Embryonic facial prominence (tissue), 1 donor: ENCODE measurements around the gene NSFL1C.

ENCODE experiments used
- DNase-seq: peaks from one replicate; pipeline ENCODE4 v3.0.0-alpha.2; 2016; ENCODE audit errors: extremely low spot score

NSFL1C gene

GRCh38 chr20:1484438-1485116 is 17.9 kb upstream of the NSFL1C start:
- DNase-seq = no peak

- no peak for DNase-seq
These were observed 13.4 kb upstream of the NSFL1C start for GRCh38 chr20:1479831-1480595.

- no peak for DNase-seq
These were observed 11.9 kb upstream of the NSFL1C start for GRCh38 chr20:1478566-1478965.

- no peak for DNase-seq
These were observed 11.3 kb upstream of the NSFL1C start for GRCh38 chr20:1477896-1478490.

GRCh38 chr20:1474817-1475603 is 8.4 kb upstream of the NSFL1C start:
- no peak for DNase-seq

GRCh38 chr20:1474325-1474724 is 7.7 kb upstream of the NSFL1C start:
- no peak for DNase-seq

- DNase-seq = no peak
These were observed 6.9 kb upstream of the NSFL1C start for GRCh38 chr20:1473246-1474220.

- no peak for DNase-seq
These were observed 6.1 kb upstream of the NSFL1C start for GRCh38 chr20:1472556-1473245.

GRCh38 chr20:1471242-1471641 is 4.6 kb upstream of the NSFL1C start:
- DNase-seq = no peak

GRCh38 chr20:1469925-1470571 is 3.4 kb upstream of the NSFL1C start:
- DNase-seq = no peak

- DNase-seq = no peak
These were observed 2.8 kb upstream of the NSFL1C start for GRCh38 chr20:1469306-1469905.

GRCh38 chr20:1468117-1468624 is 1.5 kb upstream of the NSFL1C start:
- DNase-seq = no peak

- DNase-seq = no peak
These were observed 887 bp upstream of the NSFL1C start for GRCh38 chr20:1467355-1468116.

- DNase-seq = no peak
These were observed 369 bp upstream of the NSFL1C start for GRCh38 chr20:1467082-1467354.

- DNase-seq = no peak
These were observed 1.0 kb downstream of the NSFL1C start for GRCh38 chr20:1465470-1466210.

- DNase-seq = no peak
These were observed 2.6 kb downstream of the NSFL1C start for GRCh38 chr20:1463971-1464570.

GRCh38 chr20:1462834-1463233 is 3.8 kb downstream of the NSFL1C start:
- DNase-seq = no peak

- no peak for DNase-seq
These were observed 4.6 kb downstream of the NSFL1C start for GRCh38 chr20:1462001-1462400.
